ENCODE data around the gene SLC5A10.
"Not testable (repeated sequence)": the region's sequence is repeated elsewhere in the genome, so short reads cannot be mapped to it uniquely, and the experiment has no call there.

GRCh38 chr17:18956021-18956420 lies 4.1 kb downstream of the SLC5A10 start:
- TF ChIP-seq, protein P1, sequence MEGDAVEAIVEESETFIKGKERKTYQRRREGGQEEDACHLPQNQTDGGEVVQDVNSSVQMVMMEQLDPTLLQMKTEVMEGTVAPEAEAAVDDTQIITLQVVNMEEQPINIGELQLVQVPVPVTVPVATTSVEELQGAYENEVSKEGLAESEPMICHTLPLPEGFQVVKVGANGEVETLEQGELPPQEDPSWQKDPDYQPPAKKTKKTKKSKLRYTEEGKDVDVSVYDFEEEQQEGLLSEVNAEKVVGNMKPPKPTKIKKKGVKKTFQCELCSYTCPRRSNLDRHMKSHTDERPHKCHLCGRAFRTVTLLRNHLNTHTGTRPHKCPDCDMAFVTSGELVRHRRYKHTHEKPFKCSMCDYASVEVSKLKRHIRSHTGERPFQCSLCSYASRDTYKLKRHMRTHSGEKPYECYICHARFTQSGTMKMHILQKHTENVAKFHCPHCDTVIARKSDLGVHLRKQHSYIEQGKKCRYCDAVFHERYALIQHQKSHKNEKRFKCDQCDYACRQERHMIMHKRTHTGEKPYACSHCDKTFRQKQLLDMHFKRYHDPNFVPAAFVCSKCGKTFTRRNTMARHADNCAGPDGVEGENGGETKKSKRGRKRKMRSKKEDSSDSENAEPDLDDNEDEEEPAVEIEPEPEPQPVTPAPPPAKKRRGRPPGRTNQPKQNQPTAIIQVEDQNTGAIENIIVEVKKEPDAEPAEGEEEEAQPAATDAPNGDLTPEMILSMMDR (IDR thresholded peaks at IDR 0.05) = not testable (repeated sequence)
- TF ChIP-seq POLR2A (IDR thresholded peaks at IDR 0.05) = not testable (repeated sequence)
